GM12865 (cell line): ENCODE data around the gene MPPED1.

Experiments used
- DNase-seq: peaks from one replicate; pipeline ENCODE4 v3.0.0; 2010; ENCODE audit warnings: low read depth
- H3K4me3 ChIP-seq: 2 replicates; pipeline ENCODE4 v1.5.1; 2011; ENCODE audit warnings: mild to moderate bottlenecking, low read depth, low read length, control low read depth
- TF ChIP-seq, protein P1 (sequence below): IDR thresholded peaks from 2 replicates; pipeline ENCODE4 v1.5.1; 2011; ENCODE audit warnings: low read length, control low read depth, low read depth, inconsistent platforms; ENCODE audit not compliant: insufficient read depth; ENCODE audit errors: missing control alignments

MPPED1 gene

DNA sequence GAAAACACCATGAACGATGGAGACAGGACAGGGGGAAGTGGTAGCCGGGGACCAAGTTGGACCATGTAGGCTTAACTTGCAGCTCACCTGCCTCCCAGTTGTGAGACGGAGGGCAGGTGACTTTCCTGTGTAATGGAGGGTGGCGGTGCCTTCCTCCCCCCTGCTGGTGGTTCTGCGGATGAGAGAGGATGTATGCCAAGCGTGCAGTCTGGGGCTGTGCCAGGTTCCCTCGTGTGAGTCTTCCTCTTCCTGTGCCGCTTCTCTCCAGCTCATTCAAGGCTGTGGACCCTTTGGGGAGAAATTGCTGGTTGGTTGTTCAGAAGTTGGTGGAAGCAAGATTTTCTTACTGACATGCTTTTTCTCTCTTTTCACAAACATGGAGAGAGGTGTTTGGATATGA is 35.1 kb downstream of the MPPED1 start:
- TF ChIP-seq, protein P1, sequence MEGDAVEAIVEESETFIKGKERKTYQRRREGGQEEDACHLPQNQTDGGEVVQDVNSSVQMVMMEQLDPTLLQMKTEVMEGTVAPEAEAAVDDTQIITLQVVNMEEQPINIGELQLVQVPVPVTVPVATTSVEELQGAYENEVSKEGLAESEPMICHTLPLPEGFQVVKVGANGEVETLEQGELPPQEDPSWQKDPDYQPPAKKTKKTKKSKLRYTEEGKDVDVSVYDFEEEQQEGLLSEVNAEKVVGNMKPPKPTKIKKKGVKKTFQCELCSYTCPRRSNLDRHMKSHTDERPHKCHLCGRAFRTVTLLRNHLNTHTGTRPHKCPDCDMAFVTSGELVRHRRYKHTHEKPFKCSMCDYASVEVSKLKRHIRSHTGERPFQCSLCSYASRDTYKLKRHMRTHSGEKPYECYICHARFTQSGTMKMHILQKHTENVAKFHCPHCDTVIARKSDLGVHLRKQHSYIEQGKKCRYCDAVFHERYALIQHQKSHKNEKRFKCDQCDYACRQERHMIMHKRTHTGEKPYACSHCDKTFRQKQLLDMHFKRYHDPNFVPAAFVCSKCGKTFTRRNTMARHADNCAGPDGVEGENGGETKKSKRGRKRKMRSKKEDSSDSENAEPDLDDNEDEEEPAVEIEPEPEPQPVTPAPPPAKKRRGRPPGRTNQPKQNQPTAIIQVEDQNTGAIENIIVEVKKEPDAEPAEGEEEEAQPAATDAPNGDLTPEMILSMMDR, result no peak
- H3K4me3 ChIP-seq, result no peak overlapping the region
- no peak for DNase-seq

DNA sequence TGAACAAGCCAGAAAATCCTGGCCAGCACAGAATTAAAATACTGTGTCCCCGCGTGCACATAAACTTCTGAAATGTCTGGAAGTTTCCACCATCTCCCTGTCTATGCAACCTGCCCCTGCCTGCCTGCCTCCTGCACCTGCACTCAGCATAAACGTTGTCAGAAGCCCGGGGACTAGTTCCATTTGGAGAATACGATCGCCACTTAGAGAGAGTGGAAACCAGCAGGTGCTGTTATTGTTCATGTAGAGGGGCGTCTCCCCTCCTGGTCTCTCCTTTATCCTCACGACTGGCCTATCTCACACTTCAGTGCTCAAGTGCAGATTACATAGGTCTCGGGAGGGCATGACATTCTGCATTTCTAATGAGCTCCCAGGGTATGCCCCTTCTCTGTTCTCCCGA is 35.6 kb downstream of the MPPED1 start:
- no peak for DNase-seq
- TF ChIP-seq, protein P1, result no peak
- H3K4me3 ChIP-seq, result no peak overlapping the region

DNA sequence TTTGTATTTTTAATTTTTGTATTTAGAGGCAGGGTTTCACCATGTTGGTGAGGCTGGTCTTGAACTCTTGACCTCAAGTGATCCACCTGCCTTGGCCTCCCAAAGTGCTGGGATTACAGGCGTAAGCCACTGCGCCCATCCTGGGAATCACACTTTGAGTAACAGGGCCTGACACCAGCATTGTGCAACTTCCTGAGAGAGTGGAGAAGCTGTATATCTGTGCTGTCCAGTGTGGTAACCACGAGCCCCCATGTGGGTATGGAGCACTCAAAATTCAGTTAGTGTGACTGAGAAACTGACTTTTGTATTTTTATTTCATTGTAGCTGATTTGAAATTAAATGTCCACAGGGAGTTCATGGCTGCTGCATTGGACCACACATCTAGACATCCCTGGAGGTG is 36.2 kb downstream of the MPPED1 start:
- H3K4me3 ChIP-seq, result no peak overlapping the region
- TF ChIP-seq, protein P1, result no peak
- DNase-seq, result no peak

DNA sequence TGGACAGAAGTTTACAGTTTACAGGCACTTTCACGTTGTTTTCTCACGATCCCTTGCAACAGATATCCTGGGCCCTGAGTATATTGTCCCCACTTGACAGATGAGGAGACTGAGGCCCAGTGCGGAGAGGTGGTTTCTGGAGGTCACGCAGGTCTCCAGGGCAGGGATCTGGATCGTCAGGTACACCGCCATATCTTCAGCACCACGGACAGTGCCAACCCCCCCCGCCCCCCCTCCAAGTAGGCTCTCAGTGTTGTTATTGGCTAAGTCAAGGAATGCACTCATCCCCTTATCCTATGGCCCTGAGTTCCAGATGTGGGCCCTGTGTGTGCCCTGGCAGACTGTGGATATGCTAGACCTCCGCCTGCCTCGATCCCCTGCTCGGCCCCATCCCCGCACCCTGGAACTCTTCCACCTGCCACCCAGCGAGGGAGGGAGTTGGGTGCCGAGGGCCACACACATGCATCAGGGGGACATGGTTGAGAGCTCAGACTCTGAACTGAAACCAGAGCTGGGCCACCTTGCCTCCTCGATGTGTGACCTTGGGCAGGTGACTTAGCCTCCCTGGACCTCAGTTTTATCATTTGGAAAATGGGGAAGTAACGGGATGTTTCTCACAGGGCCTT is 37.5 kb downstream of the MPPED1 start:
- no peak overlapping the region for H3K4me3 ChIP-seq
- no peak for DNase-seq
- TF ChIP-seq, protein P1, result no peak

DNA sequence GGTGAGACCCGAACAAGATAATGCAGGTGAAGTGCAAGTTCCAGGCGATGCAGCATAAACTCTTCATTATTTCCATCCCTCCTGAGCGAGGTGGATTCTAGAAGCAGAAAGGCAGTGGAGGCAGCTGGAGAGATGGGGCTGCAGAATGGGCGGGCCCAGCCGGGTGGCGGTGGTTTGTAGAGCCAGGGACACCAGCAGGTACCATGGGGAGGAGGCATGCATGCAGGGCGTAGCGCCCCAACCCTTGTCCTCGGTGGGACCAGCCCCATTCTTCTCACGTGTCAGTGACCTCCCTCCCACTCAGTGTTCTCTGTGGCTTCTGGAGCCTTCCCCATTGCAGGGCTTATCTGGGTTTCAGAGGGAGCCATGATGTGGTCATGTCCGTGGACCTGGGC is 38.0 kb downstream of the MPPED1 start:
- TF ChIP-seq, protein P1, result no peak
- no peak for DNase-seq
- H3K4me3 ChIP-seq, result no peak overlapping the region

DNA sequence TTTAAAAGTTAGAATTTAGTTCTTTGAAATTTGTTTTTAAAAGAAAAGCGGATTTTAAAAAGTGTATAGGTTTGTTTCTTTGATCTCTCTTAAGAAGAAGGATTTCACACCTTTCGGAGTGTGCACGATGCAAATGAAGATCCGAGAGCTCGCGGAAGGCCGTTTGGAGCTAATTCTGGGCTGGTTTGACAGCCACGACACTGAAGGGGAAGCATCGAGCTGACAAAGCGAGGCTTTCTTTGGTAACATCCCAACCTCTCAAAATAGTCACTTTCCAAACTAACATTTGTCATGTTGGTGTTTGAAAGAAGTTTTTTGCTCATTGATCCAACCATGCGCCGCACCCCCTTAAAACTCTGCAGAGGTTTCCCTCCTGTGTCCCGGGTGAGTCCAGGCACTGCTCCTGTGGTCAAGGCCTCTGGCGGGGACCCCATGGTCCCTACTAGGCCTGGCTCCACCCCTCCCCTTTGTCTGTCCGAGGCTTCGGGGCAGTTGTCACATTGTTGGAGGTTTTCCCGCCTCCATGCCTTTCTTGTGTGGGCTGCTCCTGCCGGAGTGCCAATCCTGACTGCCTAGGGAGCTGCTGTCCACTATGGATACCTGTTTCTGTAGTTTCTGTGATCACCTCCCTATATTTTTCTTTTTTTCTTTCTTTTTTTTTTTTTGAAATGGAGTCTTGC is 39.7 kb downstream of the MPPED1 start:
- TF ChIP-seq, protein P1, result no peak

DNA sequence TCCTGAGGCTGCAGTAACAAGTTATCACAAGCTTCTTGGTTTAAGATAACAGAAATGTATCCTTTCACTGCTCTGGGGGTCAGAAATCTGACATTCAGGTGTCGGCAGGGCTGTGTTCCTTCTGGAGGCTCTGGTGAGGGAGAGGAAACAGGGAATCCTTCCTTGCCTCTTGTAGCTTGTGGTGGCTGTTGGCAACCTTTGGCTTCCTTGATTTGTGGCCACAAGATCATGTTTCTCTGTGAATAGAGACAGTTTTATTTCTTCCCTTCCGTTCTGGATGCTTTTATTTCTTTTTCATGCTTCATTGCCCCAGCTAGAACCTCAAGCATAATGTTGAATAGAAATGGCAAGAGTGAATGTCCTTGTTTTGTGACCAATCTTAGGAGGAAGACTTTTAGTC is 44.0 kb downstream of the MPPED1 start:
- H3K4me3 ChIP-seq, result no peak overlapping the region
- DNase-seq, result no peak
- TF ChIP-seq, protein P1, result no peak

More for the DNA sequence above, 39.7 kb downstream of the MPPED1 start:
- no peak for DNase-seq
- H3K4me3 ChIP-seq, result no peak overlapping the region
